Neutrophil (primary cell): ENCODE results near the gene CFAP73.

Experiments used
- H3K27ac ChIP-seq: fragments of 200-600 bp; sonication (generic); 2 replicates; pipeline ENCODE4 v1.5.1; 2016; ENCODE audit warnings: mild to moderate bottlenecking, moderate library complexity
- H3K27me3 ChIP-seq: fragments of 200-600 bp; sonication (generic); 2 replicates; pipeline ENCODE4 v1.6.0; 2016; ENCODE audit warnings: mild to moderate bottlenecking
- H3K36me3 ChIP-seq: fragments of 200-600 bp; sonication (generic); 2 replicates; pipeline ENCODE4 v1.5.1; 2017
- H3K4me1 ChIP-seq, 2 experiments: fragments of 200-600 bp in 1 of 2; sonication (generic) in 1 of 2; 1 replicate in 1 of 2; 2 replicates in 1 of 2; pipeline versions ENCODE4 v1.5.1 to v1.6.1; 2013 to 2016; ENCODE audit warnings: low read depth in 1 of 2, low read length in 1 of 2, mild to moderate bottlenecking in 1 of 2, moderate library complexity in 1 of 2; ENCODE audit not compliant: control insufficient read depth in 1 of 2, insufficient read depth in 1 of 2
- H3K4me3 ChIP-seq, 2 experiments: fragments of 200-600 bp in 1 of 2; sonication (generic) in 1 of 2; 1 replicate in 1 of 2; 2 replicates in 1 of 2; pipeline ENCODE4 v1.5.1; 2013 to 2016; ENCODE audit warnings: low read depth in 1 of 2, low read length in 1 of 2, mild to moderate bottlenecking in 1 of 2, moderate library complexity in 1 of 2
- H3K9me3 ChIP-seq: fragments of 200-600 bp; sonication (generic); 2 replicates; pipeline ENCODE4 v1.5.1; 2016
- CTCF ChIP-seq: fragments of 200-600 bp; sonication (generic); IDR thresholded peaks from 2 replicates; pipeline ENCODE4 v1.5.1; 2016; ENCODE audit warnings: antibody characterized with exemption

Gene CFAP73

GRCh38 chr12:113133036-113133435, 16.5 kb upstream of the CFAP73 start:
- Histone ChIP-seq H3K36me3 (no peaks in the 10 kb centered on the region), H3K4me1 (no peaks in the 10 kb centered on the region), H3K9me3 (no peaks in the 10 kb centered on the region), H3K4me3 (no peak overlapping the region), H3K27ac (no peak overlapping the region), H3K27me3 (peaks cover 43% of the 10 kb centered on the region)
- TF ChIP-seq CTCF, result no peak

GRCh38 chr12:113133666-113134065, 15.9 kb upstream of the CFAP73 start:
- no peak for TF ChIP-seq CTCF
- Histone ChIP-seq H3K9me3 (no peaks in the 10 kb centered on the region), H3K4me3 (no peak overlapping the region), H3K4me1 (no peaks in the 10 kb centered on the region), H3K36me3 (no peaks in the 10 kb centered on the region), H3K27ac (no peak overlapping the region), H3K27me3 (peaks cover 38% of the 10 kb centered on the region)

- TF ChIP-seq CTCF, result no peak
- Histone ChIP-seq H3K4me1 (no peaks in the 10 kb centered on the region), H3K4me3 (no peak overlapping the region), H3K9me3 (no peaks in the 10 kb centered on the region), H3K27me3 (peaks cover 38% of the 10 kb centered on the region), H3K36me3 (no peaks in the 10 kb centered on the region), H3K27ac (no peak overlapping the region)
Measured at GRCh38 chr12:113134071-113134470, 15.5 kb upstream of the CFAP73 start.

- Histone ChIP-seq H3K27ac (no peak overlapping the region), H3K9me3 (no peaks in the 10 kb centered on the region), H3K4me3 (no peak overlapping the region), H3K27me3 (peaks cover 38% of the 10 kb centered on the region), H3K36me3 (no peaks in the 10 kb centered on the region), H3K4me1 (no peaks in the 10 kb centered on the region)
- no peak for TF ChIP-seq CTCF
Measured at GRCh38 chr12:113134521-113134951, 15.0 kb upstream of the CFAP73 start.

GRCh38 chr12:113135178-113136127, 14.1 kb upstream of the CFAP73 start, which contains the start of gene RASAL1:
RASAL1 (minus strand) TSS chr12:113135761; CDS start chr12:113135462, 299 bp downstream.
- Histone ChIP-seq H3K36me3 (no peaks in the 10 kb centered on the region), H3K4me3 (no peak within 1 kb of the TSS), H3K27ac (no peak within 1 kb of the TSS), H3K27me3 (peaks cover 38% of the 10 kb centered on the region), H3K4me1 (no peaks in the 10 kb centered on the region), H3K9me3 (no peaks in the 10 kb centered on the region)
- no peak for TF ChIP-seq CTCF
